AG09319 (cell line): ENCODE data around the gene MFN2.
A peak's percentile ranks its signal among the peaks of the same experiment; 100 is the strongest.

Experiments used
- DNase-seq: peaks from one replicate; pipeline ENCODE4 v3.0.0-alpha.2; 2010; ENCODE audit warnings: low read depth; ENCODE audit errors: extremely low read depth
- TF ChIP-seq, protein P1 (sequence below): IDR thresholded peaks from 2 replicates; pipeline ENCODE4 v1.5.1; 2011; ENCODE audit warnings: low read depth, mild to moderate bottlenecking, inconsistent platforms, low read length, moderate library complexity

The MFN2 gene

DNA sequence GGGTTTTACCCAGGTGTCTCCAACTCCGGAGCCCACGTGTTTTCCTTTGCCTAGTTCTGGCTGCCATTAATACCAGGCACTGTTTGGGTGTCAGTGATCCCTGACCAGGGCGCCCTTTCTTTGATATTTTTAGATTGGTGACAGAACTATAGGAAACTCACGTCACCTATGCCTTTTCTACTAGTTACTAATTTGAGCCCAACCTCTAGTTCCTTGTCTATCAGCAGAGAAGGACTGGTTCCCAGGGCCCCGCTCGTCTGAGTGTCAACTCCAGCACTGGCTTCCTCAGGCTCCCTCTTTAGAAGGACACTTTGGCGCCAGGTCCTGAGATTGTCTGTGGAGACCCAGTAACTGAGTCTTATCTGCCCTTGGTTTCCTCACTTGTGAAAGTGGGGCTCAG, 9.4 kb downstream of the MFN2 start:
- no peak for DNase-seq
- TF ChIP-seq, protein P1, sequence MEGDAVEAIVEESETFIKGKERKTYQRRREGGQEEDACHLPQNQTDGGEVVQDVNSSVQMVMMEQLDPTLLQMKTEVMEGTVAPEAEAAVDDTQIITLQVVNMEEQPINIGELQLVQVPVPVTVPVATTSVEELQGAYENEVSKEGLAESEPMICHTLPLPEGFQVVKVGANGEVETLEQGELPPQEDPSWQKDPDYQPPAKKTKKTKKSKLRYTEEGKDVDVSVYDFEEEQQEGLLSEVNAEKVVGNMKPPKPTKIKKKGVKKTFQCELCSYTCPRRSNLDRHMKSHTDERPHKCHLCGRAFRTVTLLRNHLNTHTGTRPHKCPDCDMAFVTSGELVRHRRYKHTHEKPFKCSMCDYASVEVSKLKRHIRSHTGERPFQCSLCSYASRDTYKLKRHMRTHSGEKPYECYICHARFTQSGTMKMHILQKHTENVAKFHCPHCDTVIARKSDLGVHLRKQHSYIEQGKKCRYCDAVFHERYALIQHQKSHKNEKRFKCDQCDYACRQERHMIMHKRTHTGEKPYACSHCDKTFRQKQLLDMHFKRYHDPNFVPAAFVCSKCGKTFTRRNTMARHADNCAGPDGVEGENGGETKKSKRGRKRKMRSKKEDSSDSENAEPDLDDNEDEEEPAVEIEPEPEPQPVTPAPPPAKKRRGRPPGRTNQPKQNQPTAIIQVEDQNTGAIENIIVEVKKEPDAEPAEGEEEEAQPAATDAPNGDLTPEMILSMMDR, result no peak

DNA sequence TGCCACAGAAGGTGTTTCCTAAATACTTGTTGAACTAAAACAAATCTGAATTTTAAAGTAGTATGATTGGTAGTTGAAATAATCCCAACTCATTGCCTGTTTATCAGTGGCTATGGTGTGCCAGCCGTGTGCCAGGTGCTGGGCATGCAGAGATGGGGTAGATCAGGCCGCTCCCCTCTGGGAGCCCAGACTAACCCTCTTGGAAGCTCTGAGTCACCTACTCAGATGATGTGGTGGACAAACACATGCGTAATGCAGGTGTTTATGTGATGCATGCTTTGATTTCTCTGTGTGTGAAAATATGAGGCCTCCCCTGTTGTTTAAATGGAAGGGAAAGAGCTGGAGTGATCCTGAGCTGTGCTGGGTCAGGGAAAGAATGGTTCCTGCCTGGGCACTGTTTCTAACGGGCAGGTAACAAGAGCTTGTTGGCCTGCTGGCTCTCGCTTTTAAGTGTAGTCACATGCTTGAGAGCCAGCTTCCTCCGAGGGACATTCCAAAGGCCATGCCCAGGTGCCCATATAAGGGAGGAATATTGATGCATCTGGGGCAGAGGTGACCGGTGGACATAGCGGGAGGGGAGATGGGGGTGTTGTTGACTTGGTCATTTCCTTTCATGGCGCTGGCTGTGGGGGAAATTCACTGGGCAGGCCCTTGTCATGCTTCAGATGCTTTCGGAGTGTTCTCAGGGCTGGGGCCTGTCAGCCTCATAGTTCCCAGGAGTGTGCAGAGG, 10.2 kb downstream of the MFN2 start:
- no peak for DNase-seq
- TF ChIP-seq, protein P1, result no peak

DNA sequence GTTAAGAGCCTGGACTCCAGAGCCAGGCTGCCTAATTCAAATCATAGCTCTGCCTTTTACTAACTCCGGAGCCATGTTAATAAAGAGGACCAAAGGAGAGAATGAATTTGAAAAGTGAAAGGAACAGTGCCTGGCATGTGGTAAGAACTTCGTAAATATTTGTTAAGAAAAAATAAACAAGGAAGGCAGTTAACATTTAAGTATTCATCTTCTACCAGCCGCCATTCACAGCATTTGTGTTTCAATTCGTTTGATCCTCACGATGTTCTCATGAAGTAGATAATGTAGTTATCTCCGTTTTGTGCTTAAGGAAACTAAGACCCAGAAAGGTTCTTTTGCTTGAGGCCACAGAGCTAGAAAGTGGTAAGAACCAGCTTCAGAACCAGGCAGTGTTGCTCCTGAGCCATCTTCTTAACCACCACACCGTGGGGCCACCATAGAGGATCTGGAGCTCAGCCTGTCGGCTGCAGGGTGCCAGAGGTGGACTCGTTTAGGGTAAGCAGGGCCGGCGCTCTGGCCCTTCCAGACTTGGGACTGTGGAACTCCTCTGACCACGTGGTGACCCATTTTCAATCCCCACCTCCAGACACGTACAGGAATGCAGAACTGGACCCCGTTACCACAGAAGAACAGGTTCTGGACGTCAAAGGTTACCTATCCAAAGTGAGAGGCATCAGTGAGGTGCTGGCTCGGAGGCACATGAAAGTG, 11.9 kb downstream of the MFN2 start:
- no peak for DNase-seq
- TF ChIP-seq, protein P1, result no peak

DNA sequence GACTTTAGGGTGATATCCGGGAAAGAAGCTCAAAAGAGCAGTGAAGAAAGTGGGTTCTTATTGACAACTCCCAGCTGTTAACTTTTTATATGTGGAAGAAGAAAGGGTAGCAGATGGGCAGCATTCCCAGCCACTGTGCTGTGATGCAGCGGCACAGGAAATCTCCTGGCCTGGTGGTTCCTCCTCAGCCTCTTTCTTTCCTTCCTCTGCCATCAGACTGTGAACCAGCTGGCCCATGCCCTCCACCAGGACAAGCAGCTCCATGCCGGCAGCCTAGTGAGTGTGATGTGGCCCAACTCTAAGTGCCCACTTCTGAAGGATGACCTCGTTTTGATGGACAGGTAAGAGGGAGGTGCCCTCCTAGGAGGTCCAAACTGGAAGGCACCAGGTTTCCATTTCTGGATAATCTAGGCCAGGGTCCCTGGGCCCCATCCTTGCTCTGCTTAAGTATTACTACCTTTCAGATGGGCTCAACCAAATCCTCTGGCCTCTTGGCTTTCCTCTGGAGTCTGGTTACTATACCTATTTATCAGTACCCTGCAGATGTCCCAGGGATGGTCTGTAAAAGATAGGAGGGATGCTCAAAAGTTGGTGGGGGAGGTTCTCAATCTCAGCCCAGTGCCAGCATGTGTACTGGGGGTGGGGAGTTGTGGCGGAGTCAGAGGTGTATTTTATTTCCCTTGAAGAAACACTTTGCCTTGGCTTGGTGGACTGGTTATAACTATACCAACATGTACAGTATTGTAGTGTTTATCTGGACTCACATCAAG, 17.0 kb downstream of the MFN2 start:
- TF ChIP-seq, protein P1, result no peak
- DNase-seq, result no peak

DNA sequence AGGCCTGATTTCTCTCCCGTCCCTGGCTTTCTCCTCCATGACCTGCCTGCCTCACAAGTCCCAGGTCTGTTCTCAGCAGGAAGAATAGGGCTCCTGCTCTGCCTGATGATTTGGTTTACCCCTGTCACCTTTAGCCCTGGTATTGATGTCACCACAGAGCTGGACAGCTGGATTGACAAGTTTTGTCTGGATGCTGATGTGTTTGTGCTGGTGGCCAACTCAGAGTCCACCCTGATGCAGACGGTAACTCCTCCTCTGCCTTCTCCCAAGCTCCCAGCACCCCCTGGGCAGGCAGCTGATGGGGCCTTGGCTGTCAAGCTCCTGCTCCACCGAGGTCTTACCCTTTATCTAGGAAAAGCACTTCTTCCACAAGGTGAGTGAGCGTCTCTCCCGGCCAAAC, 18.4 kb downstream of the MFN2 start:
- TF ChIP-seq, protein P1, result no peak
- no peak for DNase-seq

DNA sequence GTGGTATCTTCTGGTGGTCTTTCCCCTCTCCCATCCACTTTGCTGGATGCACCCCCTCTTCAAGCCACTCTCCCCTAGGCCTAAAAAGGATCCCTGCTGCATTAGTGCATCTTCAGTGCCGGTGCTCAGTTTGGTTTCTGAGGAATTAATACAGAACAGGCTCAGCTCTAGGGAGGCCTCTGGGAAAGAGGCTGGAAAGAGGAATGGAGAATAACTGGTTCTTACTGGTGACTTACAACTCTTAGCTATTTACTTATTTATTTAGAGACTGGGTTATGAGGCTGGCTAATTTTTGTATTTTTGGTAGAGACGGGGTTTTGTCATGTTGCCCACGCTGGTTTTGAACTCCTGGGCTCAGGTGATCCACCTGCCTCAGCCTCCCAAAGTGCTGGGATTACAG, 19.0 kb downstream of the MFN2 start:
- no peak for DNase-seq
- TF ChIP-seq, protein P1, result no peak

DNA sequence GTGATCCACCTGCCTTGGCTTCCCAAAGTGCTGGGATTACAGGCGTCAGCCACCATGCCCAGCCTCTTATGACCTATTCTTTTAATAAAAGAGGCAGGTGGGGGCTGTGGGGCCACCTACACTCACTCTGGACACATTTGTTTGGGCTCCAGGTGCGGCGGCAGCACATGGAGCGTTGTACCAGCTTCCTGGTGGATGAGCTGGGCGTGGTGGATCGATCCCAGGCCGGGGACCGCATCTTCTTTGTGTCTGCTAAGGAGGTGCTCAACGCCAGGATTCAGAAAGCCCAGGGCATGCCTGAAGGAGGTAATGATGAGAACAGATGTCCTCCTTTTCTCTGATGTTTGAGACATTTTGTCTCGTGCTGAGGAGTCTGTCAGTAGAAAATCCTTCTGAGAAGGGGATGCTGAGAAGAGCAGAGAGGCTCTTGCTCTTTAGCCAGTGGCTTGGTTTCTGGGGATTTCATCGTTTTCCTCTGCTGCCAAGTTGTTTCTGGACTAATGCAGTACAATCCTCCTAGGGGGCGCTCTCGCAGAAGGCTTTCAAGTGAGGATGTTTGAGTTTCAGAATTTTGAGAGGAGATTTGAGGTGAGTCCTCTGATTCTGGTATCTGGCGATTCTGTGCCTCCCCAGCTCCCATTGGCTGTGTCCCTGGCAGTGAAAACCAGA, 21.1 kb downstream of the MFN2 start:
- DNase-seq, result peak; percentile 55
- TF ChIP-seq, protein P1, result peak; percentile 53
